HG03432 (cell line): ENCODE data around the gene MRTFA.

Experiments used
- ATAC-seq: cut with Tn5 transposase; IDR thresholded peaks from one replicate; pipeline ENCODE4 v1.9.1; 2021; ENCODE audit warnings: mild to moderate bottlenecking, moderate library complexity; ENCODE audit not compliant: unreplicated experiment

The MRTFA gene

GRCh38 chr22:40473703-40474102, 162.8 kb downstream of the MRTFA start:
- no peak for ATAC-seq

GRCh38 chr22:40472579-40472978, 163.9 kb downstream of the MRTFA start:
- no peak for ATAC-seq

- ATAC-seq: no peak
These were observed 164.5 kb downstream of the MRTFA start for GRCh38 chr22:40472051-40472450.

DNA sequence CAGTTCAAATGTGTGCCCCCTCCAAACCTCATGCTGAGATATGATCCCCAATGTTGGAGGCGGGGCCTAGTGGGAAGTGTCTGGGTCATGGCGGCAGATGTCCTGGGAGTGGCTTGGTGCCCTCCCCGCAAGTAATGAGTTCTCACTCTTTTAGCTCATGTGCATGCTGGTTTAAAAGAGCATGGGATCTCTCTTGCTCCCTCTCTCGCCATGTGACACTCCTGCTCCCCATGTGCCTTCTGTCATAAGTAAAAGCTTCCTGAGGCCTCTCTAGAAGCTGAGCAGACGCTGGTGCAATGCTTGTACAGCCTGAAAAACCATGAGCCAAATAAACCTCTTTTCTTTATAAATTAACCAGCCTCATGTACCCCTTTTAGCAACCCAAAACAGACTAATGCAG, 167.3 kb downstream of the MRTFA start:
- no peak for ATAC-seq

DNA sequence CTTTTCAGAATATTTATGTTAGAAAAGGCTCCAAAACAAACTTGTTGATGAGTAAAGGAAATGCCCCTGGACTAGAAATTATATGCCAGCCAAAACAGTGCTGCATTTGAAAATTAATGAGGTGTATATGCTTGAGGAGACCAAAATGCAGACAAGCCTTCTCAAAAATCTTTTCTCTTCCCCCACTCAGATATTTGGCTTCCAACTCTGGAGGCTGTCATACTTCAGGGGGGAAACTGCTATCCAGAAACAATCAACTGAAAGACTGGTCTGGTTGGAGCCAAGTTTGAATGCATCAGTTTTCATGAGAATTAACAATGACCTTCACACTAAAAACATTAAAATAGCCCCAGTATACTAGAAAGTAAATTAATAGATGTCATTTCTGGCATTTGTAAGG, 167.9 kb downstream of the MRTFA start:
- no peak for ATAC-seq

GRCh38 chr22:40466976-40467375, 169.5 kb downstream of the MRTFA start:
- ATAC-seq: no peak

DNA sequence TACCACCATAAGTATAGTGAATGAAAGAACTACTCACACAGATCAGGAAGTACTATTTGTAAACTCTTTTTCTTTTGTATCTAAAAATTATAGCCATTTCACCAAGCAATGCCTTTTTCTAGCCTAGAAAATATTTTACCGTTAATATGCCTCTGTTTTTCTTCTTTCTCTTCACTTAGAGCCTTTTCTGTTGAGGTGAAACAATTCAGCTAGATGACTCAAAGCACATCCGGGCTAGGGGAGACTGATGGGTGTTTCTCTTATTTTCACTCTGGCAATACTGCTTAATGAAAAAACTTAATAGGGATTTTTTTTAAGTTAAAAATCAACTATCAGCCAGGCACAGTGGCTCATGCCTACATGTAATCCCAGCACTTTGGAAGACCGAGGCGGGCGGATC, 172.8 kb downstream of the MRTFA start:
- peak; percentile 36 for ATAC-seq

- peak; percentile 70 for ATAC-seq
These were observed 173.4 kb downstream of the MRTFA start for GRCh38 chr22:40463017-40463631.

DNA sequence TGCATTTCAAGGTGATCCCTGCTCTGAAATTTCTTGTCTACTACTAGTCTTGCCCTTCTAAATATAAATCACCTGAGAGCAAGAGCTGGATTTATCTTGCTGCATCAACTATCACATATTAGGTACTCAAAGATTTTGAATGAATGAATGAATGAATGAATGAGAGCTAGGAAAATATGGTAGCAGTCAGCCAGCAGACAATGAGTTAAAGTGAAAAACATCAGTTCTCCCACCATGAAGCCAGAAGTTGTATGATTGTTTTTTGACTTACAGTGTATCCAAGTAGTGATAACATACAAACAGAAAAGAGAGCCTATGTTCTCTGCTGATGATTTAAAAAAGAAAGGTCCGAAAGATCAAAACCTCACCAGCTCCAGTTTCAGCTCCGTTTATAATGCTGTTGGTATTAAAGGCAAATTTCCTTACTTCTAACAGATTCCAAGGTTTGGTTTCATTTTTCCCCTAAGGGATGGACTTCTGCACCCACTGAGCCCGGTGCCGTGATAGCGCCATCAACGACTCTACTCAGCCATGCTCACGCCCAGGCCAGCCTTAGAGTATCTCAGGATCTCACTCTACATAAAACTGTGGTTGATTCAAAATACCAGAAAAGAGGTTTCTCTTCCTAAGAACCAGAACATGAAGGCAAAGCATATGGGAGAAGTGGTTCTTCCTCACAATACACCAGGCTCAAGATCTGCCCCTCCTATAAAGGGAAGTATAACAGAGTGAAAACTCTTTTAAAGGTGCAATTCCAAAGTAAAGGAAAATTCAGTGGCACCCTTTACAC, 174.1 kb downstream of the MRTFA start:
- no peak for ATAC-seq

- ATAC-seq: no peak
These were observed 182.8 kb downstream of the MRTFA start for GRCh38 chr22:40453671-40454070.

- no peak for ATAC-seq
These were observed 183.6 kb downstream of the MRTFA start for GRCh38 chr22:40452730-40453487.

DNA sequence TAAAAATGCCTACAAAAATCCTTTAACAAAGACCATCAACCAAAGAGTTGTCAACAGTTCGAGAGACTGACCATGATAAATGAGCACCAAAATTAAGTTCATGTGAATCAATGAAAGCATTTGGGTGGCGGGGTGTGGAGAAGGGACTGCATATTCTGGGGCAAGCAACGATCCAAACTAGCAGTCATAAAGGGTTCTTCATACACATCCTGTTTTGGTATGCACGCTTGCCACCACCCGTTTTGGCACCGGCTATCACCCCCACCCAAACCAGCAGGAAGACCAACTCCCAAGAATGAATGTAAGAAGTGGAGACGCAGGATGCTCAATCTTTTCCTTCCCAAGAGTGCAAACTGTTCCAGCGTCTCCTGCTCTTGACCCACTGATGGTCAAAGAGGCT, 185.3 kb downstream of the MRTFA start:
- no peak for ATAC-seq

DNA sequence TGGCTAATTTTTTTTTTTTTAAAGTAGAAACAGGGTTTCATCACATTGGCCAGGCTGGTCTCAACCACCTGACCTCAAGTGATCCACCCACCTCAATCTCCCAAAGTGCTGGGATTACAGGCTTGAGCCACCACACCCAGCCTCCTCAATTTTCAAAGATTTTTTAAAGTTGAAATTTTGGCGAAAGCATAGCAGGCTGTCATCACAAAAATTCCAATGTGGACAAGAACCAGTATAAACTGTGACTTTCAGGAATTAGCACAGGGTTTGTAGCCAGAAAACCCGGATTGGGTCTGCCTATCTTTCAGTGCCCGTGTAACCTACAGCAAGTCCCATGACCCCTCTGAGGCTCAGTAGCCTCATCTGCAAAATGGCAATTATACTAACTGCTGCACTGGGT, 185.9 kb downstream of the MRTFA start:
- no peak for ATAC-seq

GRCh38 chr22:40449676-40450035, 186.9 kb downstream of the MRTFA start:
- ATAC-seq: no peak

GRCh38 chr22:40446203-40446602, 190.3 kb downstream of the MRTFA start:
- ATAC-seq: no peak

GRCh38 chr22:40444178-40444831, 192.2 kb downstream of the MRTFA start:
- no peak for ATAC-seq

DNA sequence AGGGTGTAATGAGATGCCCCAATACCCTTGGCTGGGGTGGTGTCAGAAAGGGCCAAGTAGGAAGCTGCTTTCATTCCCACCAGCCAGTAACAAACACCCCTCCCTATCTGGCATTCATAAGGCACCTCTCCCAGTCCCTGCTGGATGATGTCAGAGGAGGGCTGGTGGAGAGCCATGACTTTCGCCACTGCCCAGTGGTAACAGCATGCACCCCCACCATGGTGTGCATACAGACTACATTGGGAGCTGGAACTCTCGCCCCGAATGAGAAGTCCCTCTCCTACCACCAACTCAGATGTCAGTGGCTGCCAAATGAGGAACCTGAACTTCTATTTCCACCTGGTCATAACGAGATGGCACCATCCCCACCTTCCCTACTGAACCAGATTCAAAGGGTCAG, 192.8 kb downstream of the MRTFA start:
- ATAC-seq: no peak

DNA sequence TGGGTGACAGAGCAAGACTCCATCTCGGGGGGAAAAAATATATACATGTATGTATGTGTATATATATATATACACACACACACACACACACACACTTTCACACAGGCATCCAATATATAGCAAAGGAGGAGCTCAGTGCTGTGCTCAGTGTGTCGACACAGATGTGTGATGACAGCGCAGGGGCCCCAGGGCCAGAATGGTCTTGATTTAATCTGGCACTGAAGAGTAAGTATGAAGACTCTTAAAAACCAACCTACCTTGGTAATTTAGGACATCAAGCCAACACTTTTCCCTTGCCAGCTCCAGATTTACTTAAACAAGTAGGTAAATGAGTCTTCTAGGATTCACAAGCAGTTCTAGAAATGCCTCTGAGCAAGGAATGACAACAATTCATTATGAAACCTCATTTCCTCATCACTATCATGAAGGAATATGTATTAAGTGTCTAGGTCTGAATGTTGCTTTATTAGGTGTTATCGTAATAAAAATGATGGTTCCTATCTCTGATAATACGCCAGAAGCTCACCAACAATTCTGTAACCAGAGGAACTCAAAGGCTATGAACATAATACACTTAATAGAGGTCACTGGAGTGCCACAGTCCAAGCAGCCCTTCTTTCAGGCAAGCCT, 194.6 kb downstream of the MRTFA start:
- no peak for ATAC-seq

GRCh38 chr22:40436505-40437431, 199.8 kb downstream of the MRTFA start:
- peak; percentile 64 for ATAC-seq

DNA sequence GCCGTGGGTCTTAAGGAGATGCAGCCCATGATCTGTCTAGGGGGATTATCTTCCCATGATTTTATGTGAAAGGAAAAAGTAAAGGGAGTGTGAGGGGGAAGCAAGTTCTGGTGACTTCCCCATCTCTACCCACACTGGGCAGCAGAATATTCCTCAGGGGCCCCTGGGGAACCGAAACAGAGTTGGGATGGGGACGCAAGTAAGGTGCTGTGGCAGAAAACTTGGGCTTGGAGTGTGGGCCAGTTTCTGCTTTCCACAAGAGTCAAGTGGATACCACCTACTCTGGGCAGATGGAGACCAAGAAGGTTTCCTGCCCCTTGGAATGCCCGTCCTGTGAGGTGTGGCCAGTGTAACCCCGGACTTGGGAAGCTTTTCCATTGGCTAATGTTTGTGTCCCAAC, 201.8 kb downstream of the MRTFA start:
- ATAC-seq: no peak
